Esophagus squamous epithelium (tissue), 4 donors: ENCODE measurements around the gene WWOX.

Source experiments
- POLR2A ChIP-seq, 4 donors: fragments of 450-650 bp; IDR thresholded peaks; one replicate each; pipeline ENCODE4 v1.6.1; 2017; ENCODE audit warnings: antibody characterized with exemption in 4 of 4, mild to moderate bottlenecking in 4 of 4, moderate library complexity in 3 of 4
- TF ChIP-seq, protein P1 (sequence below), 6 experiments: fragments of 450-650 bp in 4 of 6; fragments of 200-600 bp in 2 of 6; sonication (generic) in 2 of 6; IDR thresholded peaks; one replicate each; pipeline ENCODE4 v1.5.1; 2016 to 2019; ENCODE audit warnings: antibody characterized with exemption in 6 of 6, mild to moderate bottlenecking in 4 of 6, moderate library complexity in 4 of 6

DNA sequence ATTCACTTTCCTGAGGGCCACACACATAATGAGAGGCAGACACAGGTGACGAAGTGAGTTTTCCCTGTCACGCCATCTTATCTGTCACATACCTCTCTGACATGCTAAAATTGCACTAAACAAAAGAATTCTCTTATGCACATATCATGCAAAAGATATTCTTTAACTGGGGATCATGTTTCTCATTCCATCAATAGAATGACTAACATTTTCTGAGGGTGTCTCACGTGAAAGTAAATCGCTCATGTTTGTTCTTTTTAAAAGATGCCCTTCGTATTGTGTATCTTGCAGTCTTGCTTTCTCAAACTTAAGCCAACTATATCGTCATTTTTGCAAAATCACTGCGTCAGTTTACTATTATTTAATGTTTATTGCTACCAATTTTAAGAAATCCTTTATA lies 306.4 kb downstream of the WWOX start:
- TF ChIP-seq, protein P1, sequence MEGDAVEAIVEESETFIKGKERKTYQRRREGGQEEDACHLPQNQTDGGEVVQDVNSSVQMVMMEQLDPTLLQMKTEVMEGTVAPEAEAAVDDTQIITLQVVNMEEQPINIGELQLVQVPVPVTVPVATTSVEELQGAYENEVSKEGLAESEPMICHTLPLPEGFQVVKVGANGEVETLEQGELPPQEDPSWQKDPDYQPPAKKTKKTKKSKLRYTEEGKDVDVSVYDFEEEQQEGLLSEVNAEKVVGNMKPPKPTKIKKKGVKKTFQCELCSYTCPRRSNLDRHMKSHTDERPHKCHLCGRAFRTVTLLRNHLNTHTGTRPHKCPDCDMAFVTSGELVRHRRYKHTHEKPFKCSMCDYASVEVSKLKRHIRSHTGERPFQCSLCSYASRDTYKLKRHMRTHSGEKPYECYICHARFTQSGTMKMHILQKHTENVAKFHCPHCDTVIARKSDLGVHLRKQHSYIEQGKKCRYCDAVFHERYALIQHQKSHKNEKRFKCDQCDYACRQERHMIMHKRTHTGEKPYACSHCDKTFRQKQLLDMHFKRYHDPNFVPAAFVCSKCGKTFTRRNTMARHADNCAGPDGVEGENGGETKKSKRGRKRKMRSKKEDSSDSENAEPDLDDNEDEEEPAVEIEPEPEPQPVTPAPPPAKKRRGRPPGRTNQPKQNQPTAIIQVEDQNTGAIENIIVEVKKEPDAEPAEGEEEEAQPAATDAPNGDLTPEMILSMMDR (IDR thresholded peaks at IDR 0.05), result no peak
- TF ChIP-seq POLR2A (IDR thresholded peaks at IDR 0.05), result no peak
